Endothelial cell (in vitro differentiated cells): ENCODE measurements around the gene ZFP36. TPM values are rescaled to one million over a fixed set of nuclear protein-coding genes. Genes with fewer than 3 reads are reported as not detected.

Source experiments
- DNase-seq: peaks from one replicate; pipeline ENCODE4 v3.0.0; 2021; ENCODE audit warnings: low spot score
- H3K27ac Mint-ChIP-seq: one replicate; pipeline ENCODE4 v1.8.0; 2021; ENCODE audit warnings: mixed read lengths, inconsistent platforms; ENCODE audit not compliant: unreplicated experiment
- H3K27me3 Mint-ChIP-seq: one replicate; pipeline ENCODE4 v1.8.0; 2021; ENCODE audit warnings: mild to moderate bottlenecking, moderate library complexity, mixed read lengths, inconsistent platforms; ENCODE audit not compliant: unreplicated experiment
- H3K36me3 Mint-ChIP-seq: one replicate; pipeline ENCODE4 v1.8.0; 2021; ENCODE audit warnings: mild to moderate bottlenecking, low read depth, mixed read lengths, inconsistent platforms; ENCODE audit not compliant: unreplicated experiment
- H3K4me1 Mint-ChIP-seq: one replicate; pipeline ENCODE4 v1.8.0; 2021; ENCODE audit warnings: mild to moderate bottlenecking, mixed read lengths, inconsistent platforms; ENCODE audit not compliant: unreplicated experiment
- H3K4me3 Mint-ChIP-seq: one replicate; pipeline ENCODE4 v1.8.0; 2021; ENCODE audit warnings: mild to moderate bottlenecking, mixed read lengths, inconsistent platforms; ENCODE audit not compliant: unreplicated experiment
- H3K9me3 Mint-ChIP-seq: one replicate; pipeline ENCODE4 v1.8.0; 2021; ENCODE audit warnings: mixed read lengths, inconsistent platforms; ENCODE audit not compliant: unreplicated experiment
- total RNA-seq: library from RNA; stranded (reverse); fragmentation: NEBNext Ultra II Directional; extraction: Animal tissue kit (Norgen Biotek cat#: 25700); gene quantifications from one replicate; pipeline ENCODE4 v1.2.1, GENCODE V29; 2021; ENCODE audit not compliant: unreplicated experiment
- TF ChIP-seq, protein P1 (sequence below): fragments of 200-600 bp; sonication (generic); IDR thresholded peaks from one replicate; pipeline ENCODE4 v1.5.0; 2021; ENCODE audit warnings: antibody characterized with exemption; ENCODE audit not compliant: unreplicated experiment

The ZFP36 gene
- total RNA-seq, 1 donor from 2014 or later: 10.2 TPM

DNA sequence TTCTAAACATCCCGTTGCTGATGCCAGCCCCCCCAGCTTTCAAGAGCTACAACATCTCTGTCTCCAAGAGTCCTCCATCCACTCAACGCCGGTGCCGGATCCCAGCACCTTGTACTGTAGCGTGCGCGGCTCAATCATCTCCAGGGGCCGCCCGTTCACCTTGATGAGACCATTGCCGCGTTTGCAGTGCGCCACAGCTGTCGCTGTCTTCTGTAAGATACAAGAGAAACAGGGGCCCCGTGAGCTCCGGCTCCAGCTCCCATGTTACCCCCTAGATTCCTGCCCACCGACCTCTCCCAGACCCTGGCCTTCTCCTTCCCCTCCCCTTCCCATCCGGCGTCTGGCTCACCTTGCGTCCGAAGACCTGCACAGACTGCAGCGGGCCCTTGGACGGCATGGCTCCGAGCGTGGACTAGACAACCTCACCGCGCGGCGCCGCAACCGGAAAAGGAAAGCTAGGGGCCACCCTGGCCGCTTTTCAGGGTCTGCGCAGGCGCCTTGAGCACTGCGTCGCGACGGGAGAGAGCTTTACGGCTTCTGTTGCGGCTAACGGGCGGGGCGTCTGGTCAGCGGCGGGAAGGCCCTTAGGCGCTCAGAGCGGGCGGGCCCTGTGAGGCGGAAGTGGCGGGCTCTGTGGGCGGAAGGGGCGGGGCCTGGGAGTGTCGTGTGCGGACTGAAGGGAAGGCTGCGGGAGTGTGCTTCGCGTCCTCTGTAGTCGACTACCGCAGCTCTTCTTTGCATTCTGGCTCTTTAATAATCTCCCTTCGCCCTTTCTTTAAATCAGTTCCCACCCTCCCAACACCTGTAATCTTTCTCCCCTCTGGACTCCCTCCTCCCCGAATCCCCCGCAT is 29.1 kb downstream of the ZFP36 start, which contains the start of gene RPS16:
Gene RPS16 (minus strand): TSS at position 451 of the 851 bp plus-strand sequence. CDS start 54 bp downstream, at position 397.
- peak within 1 kb of the TSS; percentile 99 for H3K27ac Mint-ChIP-seq

DNA sequence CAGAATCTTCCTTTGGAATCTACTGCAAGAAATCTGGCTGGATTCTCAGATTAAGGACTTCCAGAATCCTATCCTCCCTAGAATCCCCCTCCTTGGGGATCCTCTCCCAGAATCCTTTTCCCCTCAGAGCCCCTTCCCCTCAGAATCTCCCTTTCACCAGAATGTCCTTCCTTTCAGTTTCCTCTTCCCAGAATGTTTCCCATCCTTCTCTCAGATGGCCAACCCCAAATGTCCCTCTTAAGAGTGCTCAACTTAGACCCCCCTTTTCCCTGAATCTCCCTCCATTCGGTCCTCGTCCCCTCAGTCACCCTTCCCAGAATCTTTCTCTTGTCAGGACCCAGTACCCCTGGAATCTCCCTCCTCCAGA is 29.7 kb downstream of the ZFP36 start:
- H3K4me1 Mint-ChIP-seq: peaks cover 34% of the 10 kb centered on the region
- H3K36me3 Mint-ChIP-seq: peaks cover 29% of the 10 kb centered on the region
- H3K4me3 Mint-ChIP-seq: peak overlapping the region; percentile 100
- no peak for DNase-seq
- peak overlapping the region; percentile 99 for H3K27ac Mint-ChIP-seq
- H3K9me3 Mint-ChIP-seq: no peaks in the 10 kb centered on the region
- peaks cover 21% of the 10 kb centered on the region for H3K27me3 Mint-ChIP-seq
- TF ChIP-seq, protein P1, sequence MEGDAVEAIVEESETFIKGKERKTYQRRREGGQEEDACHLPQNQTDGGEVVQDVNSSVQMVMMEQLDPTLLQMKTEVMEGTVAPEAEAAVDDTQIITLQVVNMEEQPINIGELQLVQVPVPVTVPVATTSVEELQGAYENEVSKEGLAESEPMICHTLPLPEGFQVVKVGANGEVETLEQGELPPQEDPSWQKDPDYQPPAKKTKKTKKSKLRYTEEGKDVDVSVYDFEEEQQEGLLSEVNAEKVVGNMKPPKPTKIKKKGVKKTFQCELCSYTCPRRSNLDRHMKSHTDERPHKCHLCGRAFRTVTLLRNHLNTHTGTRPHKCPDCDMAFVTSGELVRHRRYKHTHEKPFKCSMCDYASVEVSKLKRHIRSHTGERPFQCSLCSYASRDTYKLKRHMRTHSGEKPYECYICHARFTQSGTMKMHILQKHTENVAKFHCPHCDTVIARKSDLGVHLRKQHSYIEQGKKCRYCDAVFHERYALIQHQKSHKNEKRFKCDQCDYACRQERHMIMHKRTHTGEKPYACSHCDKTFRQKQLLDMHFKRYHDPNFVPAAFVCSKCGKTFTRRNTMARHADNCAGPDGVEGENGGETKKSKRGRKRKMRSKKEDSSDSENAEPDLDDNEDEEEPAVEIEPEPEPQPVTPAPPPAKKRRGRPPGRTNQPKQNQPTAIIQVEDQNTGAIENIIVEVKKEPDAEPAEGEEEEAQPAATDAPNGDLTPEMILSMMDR: no peak

More for the DNA sequence above, 29.1 kb downstream of the ZFP36 start, which contains the start of gene RPS16:
- TF ChIP-seq, protein P1: no peak
- Mint-ChIP-seq H3K27me3 (peaks cover 21% of the 10 kb centered on the region), H3K4me1 (peaks cover 34% of the 10 kb centered on the region), H3K9me3 (no peaks in the 10 kb centered on the region), H3K4me3 (peak within 1 kb of the TSS; percentile 100), H3K36me3 (peaks cover 29% of the 10 kb centered on the region)
- DNase-seq: peak; percentile 97

DNA sequence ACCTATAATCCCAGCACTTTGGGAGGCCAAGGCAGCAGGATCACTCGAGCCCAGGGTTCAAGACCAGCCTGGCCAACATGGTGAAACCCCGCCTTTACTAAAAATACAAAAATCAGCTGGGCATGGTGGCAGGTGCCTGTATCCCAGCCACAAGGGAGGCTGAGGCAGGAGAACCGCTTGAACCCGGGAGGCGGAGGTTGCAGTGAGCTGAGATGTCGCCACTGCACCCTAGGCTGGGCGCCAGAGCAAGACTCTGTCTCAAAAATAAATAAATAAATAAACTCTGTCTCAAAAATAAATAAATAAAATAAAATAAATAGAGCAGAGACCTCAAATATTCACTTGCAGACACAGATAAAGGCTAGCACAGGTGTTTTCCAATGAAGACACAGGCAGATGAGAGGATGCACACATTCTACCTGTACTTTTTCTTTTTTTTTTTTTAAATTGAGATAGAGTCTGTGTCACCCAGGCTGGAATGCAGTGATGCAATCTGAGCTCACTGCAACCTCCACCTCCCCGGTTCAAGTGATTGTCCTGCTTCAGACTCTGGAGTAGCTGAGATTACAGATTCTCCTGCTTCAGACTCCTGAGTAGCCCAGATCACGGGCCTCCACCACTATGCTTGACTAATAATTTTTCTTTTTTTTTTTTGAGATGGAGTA is 31.8 kb downstream of the ZFP36 start:
- no peak overlapping the region for H3K27ac Mint-ChIP-seq
- no peak for DNase-seq
- H3K9me3 Mint-ChIP-seq: no peaks in the 10 kb centered on the region

DNA sequence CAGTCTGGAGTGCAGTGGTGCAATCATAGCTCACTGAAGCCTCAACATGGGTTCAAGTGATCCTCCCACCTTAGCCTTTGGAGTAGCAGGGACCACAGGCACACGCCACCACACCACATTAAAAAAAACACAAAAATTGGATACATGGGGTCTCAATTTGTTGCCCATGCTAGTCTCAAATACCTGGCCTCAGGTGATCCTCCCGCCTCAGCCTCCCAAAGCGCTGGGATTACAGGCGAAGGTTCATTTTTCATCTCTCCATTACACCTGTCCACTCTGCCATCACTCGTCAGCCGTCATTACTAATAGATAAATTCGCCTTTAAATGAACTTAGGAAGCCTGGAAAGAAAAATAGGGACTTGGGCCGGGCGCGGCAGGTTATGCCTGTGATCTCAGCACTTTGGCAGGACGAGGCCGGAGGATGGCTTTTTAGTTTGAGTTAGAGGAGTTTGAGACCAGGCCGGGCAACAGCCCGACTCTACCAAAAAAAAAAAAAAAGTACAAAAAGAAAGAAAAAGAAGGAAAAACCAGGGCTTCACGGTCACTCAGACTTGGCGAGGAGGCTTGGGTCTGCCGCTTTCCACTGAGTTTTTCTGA is 38.0 kb downstream of the ZFP36 start:
- Mint-ChIP-seq H3K4me1 (peaks cover 32% of the 10 kb centered on the region), H3K27ac (peak overlapping the region; percentile 95), H3K36me3 (peaks cover 17% of the 10 kb centered on the region), H3K9me3 (no peaks in the 10 kb centered on the region), H3K4me3 (peak overlapping the region; percentile 99), H3K27me3 (peaks cover 11% of the 10 kb centered on the region)
- TF ChIP-seq, protein P1: no peak
- DNase-seq: no peak

More for the DNA sequence above, 31.8 kb downstream of the ZFP36 start:
- H3K27me3 Mint-ChIP-seq: peaks cover 24% of the 10 kb centered on the region
- peaks cover 34% of the 10 kb centered on the region for H3K4me1 Mint-ChIP-seq
- no peak overlapping the region for H3K4me3 Mint-ChIP-seq
- H3K36me3 Mint-ChIP-seq: peaks cover 21% of the 10 kb centered on the region
- TF ChIP-seq, protein P1: no peak
